Stimulated activated CD4-positive, alpha-beta T cell treated with anti-CD3 and anti-CD28 coated beads, Interleukin-1b, Interleukin-23, amount 100 ng/mL, for 1 hour (primary cell): ENCODE data around the gene PXK.

Experiments used
- DNase-seq, 2 donors: peaks; one replicate each; pipeline ENCODE4 v3.0.0-alpha.2; 2020; ENCODE audit warnings: low read depth in 2 of 2

The PXK gene

DNA sequence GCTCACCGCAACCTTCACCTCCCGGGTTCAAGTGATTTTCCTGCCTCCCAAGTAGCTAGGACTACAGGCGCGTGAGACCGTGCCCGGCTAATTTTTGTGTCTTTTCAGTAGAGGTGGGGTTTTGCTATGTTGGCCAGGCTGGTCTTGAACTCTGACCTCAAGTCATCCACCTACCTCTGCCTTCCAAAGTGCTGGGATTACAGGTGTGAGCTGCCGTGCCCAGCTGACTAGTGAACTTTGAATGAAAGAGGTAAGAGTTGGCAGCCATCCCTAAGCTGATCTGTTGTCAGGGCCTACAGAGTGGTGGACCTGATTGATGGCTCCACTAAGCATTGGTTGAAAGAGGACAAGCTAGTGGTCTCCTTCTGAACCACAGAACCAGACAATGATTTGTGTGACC, 15.3 kb downstream of the PXK start:
- no peak for DNase-seq

DNA sequence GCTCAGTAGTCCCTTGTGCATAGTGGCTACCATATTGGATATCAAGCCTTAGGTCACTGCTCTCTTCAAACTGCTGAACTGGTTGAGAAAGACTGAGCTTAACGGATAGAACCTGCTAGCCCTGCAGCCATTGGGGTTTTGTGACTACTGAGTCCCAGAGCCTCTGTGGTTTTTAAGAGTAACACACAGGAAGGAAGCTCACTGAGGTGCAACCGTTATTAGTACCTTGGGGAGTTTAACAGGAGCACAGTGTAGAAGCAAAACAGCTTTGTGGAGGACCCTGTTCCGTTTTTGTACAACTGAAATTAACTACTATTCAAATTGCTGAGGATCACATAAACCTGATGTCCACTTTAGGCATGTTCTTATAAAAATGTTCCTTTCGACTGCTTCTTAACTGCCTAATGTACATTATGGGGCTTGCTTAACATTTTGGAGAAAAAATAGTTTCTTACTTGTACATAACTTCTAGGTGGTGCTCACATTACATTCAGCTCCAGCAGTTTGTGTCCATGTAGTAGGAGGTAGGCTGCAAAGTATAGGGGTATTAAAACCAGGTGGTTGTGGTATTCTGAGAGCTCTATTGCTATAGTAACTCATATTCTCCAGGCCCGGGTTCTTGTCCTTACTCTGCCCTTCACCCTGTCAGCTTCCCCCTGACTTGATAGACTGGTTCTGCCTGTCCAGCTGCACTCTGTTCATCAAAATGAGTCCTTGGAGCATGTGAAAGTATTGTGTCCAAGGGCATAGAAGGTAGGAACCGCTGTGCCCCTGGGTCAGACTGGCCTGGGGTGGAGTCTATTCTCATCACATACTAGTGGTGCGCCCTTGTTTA, 17.3 kb downstream of the PXK start:
- no peak for DNase-seq

DNA sequence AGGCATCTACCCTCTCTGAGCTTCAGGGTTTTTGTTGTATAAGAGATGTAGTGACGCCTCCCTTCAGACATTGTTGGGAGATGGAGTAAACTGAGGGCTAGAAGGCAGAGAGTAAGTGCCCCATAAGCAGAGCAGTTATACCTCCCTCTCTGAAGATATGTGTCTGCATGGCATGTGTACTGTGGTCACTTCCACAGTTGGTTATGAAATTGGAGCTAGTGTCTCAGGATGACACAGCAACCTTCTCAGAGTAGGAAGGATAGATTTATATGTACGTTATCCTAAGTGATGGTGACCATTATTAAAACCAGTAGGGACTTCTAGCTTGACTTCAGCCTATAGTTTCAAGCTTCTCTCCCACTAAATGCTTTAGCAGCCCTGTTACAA, 17.9 kb downstream of the PXK start:
- DNase-seq, result no peak

DNA sequence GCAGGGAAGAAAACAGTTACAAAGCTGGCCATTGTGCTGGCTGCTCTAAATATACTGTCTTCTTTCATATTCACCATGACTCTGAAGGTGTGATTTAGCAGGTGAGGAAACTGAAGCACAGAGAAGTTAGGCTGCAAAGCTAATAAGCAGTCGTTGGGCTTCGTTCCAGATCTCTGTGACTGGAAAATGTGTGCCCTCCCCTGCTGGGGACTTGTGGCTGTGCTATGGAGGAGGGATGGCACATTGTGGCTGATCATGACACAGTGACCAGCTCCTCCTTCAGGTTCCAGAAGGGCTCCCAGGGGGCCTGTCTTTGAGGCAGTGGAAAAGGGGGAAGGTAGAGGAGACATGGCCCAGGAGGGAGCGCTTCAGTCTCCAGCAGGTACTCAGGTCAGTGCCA, 19.2 kb downstream of the PXK start:
- no peak for DNase-seq

DNA sequence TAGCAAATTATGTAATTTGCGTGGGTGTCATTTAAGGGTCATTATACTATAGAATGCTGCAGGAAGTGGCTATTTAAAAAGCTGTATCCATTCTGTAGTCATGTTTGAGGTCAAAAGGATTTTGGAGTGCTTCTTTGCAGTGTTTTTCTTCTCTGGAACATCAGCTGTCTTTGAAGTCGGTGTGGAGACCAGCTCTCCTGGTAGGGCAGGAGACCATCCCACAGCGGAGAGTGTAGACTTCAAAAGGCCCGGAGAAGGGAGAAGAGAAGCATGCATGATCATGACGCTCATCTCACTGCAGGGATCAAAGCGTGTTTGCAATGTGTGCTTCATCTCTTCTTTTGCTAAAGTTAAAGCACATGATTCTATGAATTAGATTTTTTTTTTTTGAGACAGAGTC, 19.9 kb downstream of the PXK start:
- DNase-seq, result no peak

DNA sequence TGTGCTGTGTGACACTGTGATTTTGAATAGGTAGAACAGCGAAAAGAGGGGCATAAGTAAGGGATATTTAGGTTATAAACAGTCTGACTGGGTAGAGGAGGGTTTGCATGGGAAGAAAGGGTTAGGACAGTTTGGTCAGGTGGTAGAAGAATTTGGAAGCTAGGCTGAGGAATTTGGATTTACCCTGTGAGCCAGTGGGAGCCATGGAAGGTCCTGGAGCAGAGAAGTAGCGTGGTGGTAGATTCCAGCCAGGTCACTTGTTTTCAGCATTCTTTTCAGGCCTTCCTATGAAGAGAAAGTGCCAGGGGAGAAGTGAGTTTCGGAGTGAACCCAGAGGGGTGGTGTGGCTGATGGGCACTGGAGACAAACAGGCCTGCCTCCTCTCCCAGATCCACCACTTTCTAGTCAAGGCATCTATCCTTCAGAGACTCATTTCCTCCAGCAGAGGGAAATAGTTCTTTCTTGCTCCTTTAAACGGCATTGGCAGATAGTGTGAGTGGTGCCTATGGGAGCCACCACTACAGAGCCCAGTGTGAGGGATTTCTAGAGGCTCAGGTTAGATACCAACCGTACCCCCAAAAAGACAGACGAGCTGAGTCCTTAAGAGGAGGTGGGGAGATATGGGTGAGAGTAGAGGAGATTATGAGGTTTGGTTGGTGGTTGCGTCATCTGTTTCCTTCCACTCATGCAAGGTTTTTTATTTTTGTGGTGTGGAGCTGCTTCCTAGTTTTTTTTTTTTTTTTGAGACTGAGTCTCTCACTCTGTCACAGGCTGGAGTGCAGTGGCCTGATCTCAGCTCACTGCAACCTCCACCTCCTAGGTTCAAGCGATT, 21.2 kb downstream of the PXK start:
- no peak for DNase-seq

DNA sequence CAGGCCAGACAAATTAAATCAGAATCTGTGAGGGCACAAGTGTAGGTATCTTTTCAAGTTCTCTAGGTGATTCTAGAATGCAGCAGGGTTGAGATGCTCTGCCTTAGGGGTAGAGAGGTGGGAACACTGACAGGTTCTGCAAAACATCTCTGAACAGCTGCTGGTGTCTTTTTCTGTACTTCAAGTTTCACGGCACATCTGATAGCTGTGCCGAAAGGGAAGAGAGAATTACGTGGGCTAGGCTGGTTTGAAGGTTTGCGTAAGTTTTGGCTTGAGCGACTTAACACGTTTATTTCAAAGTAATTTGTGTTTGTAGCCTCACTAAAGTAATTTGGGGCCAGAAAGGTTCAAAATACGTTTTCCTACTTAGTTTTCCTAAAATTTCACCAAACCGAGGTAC, 22.5 kb downstream of the PXK start:
- DNase-seq, result no peak

DNA sequence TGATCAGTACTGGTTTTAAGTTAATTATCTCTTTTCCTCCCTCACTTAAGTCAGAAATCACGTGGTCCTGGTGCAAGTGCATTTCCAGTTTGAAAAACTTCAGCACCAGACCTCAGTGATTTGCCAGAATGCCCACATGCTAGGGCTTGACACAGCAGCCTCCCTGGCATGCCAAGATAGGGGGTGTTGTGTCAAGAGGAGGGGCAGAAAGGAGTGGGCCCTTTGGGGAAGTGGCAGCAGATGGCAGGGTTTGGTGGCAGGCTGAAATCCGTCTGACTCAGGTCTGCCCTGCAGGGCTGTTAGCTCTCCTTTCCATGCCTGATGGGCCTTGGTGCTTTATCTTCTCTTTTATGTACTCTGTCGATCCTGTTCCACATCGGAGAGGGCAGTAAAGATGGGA, 23.4 kb downstream of the PXK start:
- DNase-seq, result no peak

DNA sequence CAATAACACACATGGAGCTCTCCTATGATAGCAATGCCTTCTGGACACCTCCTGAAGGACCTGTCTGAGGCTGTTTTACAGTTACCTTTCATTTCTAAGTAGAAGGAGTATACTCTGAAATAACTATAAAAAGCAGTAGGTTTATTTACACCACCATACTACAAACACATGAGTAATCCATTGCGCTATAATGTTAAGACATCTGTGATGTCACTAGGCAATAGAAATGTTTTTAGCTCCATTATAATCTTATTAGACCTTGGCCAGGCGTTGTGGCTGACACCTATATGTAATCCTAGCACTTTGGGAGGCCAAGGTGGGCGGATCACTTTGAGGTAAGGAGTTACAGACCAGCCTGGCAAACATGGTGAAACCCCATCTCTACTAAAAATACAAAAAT, 24.7 kb downstream of the PXK start:
- no peak for DNase-seq

DNA sequence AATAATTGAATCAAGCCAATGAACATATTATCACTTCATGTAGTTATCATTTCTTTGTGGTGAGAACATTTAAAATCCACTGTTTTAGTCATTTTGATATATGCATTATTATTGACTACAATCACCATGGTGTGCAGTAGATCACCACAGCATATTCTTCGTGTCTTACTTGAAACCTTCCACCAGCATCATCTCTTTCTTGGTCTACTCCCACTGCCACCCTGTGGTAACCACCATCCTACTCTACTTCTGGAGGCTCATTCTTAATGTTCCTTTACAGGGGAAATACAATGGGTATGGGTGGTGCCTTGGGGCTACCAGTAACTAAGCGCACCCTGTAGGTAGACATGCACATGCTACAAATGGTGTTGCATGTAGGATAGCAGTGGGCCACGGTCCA, 25.4 kb downstream of the PXK start:
- no peak for DNase-seq

DNA sequence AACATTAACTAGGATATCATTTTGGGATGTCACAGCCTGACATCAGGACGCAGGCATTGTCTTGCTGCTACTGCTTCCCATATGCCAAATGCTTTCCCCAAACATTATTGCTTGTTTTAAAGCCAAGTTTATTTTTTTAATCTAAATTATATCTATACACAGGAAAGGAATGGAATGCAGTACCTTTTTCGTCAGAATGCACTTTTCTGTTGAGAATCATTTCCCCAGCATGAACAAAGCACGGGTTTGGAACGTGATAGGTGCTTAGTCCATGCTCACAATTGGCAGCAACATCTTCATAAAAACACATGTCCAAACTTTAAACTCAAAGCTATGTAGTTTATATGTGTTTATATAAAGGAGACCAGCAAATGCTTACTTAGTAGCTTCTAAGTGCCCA, 26.1 kb downstream of the PXK start:
- DNase-seq, result no peak

DNA sequence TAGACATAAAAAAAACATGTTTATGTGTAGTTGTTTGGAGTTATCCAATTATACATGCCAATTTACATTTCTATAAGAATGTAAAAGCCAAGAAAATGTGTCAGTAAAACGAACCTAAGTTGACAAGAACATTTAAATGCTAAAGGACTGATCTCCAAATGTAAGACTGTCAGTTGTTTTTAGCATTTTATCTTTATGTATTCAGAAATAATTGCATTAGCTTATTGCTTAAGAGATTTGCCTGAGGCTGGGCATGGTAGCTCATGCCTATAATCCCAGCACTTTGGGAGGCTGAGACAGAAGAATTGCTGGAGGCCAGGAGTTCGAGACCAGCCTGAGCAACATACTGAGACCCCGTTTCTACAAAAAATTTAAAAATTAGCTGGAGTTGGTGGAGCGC, 26.9 kb downstream of the PXK start:
- no peak for DNase-seq

DNA sequence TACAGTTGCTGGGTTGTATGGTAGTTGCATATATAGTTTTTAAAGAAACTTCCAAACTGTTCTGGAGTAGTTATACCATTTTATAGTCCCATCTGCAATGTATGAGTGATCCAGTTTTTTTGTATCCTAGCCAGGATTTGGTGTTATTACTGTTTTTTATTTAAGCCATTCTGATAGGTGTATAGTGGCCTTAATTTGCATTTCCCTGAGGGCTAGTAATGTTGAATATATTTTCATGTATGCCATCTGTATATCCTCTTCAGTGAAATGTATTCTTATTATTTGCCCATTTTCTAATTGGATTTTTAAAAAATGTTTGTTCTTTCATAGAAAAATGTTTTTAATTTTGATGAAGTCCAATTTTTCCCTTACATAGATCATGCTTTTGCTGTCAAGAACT, 29.2 kb downstream of the PXK start:
- no peak for DNase-seq

DNA sequence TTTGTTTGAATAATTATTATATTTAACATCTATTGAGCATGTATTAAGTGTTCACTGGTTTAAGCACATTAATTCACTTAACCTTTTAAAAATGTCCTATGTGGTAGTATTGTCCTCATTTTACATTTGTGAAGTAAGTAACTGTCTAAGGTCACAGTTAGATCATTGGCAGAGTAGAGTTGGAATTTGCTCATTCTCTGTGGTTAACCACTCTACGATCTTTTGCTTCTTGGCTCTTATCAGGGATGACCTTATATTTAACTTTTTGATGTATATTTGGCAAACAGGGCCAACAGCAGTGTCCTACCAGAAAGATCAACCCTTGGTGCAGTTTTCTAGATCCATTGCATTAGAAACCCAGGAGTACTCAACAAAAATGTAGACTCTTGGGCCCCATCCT, 34.0 kb downstream of the PXK start:
- no peak for DNase-seq

DNA sequence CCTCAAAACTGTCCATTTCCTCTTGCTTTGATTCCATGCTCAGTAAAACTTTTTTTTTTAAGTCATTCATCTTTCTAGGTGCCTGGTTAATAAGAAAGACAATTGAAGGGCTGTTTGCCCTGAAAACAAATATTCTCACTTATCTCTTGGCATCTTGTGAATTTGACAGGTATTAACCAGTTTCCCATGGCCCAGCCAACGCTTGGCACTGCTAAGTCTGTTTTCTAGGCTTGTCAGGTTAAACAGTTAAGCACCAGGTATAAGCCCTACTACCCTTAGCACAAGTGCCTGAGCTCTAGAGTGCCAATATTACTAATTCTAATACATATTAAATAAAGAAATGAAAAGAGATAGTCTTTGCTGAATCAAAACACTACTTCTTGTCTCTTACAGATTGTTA, 36.3 kb downstream of the PXK start:
- DNase-seq, result no peak

DNA sequence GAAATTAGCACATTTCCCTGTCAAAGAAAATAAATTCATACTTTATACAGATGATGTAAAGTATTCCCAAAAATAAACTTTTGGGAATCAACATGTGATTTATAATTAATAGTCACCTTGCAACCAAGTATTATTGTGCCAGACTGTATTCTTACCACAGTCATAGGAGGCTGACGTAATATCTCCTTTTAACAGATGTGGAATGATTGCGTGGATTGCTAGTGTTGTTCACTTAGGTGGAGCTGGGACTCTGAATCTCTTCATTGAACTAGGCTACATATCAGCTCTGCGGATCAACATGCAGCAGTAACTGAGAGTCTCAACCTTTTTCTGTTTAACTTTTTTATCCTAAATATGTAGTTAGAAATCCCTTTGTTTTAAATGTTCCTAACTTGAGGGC, 37.2 kb downstream of the PXK start:
- DNase-seq, result no peak

DNA sequence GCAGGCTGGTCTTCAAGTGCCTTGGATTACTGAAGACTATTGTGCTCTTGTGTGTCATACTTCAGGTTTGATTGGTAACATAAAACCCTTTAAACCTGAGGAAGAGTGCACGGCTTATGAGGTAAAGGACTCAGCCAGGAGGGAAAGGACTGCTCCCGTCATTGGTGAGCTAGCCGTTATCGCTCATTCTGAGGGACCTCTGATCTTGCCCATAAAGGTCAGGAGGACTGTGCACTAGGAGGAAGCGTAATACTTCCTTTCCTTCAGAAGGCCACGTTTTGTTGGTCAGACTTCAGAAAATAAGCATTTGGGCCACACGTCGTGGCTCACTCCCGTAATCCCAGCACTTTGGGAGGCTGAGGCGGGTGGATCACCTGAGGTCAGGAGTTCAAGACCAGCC, 37.7 kb downstream of the PXK start:
- DNase-seq, result no peak

DNA sequence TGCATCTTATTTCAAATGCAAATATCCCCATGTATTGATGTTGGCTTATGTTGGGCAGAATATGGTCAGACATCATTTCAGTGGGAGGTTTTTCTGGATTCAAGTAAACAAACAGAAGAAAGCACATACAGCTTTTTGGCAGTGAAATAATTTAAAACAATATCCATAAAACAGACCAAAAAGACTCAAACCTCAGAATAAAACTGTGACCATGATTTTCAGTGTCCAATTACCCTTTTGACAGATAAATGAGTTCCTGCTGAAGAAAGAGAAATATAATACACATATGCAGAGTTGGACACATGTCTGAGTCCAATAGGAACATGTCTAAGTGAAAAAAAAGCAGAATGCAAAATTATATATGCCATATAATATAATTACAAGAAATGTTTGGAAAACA, 39.1 kb downstream of the PXK start:
- DNase-seq, result no peak

DNA sequence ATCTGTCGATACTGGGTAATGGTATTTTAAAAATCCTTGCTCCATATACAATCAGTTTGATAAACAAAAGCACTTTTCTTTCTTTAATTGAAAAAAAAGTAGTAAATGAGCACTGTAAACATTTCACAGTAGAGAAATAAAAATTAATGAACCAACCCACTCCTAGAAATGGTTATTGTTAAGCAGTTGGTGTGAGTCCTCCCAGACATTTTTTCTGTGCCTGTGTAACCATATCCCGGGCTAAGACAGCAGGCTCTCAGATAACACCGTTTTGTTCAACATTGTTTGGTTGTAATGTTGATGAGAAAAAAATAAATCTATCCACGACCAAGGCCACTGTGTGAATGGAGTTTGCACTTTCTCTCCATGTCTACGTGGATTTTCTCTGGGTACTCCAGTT, 42.6 kb downstream of the PXK start:
- DNase-seq, result no peak

DNA sequence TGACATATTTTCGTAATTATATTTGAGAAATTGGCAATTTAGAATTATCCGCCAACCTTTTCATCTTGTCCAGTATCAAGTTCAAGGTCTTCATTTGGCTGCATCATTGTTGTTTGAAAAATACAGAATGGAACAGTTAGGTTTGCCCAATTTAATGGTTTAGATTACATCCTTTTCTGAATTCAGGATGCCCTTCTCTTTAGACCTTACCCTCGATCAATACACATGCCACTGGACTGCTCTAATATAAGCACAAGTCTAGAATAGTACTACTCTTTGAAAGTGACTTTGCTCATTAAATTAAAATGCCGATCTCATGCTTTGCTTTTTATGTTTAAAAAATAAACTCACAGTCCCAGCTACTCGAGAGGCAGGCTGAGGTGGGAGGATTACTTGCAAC, 44.5 kb downstream of the PXK start:
- DNase-seq, result no peak

DNA sequence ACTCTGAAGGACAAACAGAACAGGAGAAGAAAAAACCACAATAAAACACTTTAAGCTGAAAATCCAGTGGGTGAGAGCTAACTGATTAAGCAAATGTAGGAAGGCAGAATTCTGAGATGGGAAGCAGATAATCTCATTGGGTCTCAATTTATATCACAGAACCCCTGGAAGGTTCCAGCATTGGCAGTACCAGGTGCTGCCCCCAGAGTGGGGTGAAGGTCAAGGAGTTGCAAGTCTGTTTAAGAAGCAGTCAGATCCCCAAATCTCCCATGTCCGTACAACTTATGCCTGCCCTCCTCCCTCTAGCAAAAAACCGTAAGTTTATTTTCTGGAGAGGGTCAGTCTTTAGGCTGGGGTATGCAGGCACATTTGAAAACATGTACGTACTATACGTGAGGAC, 45.1 kb downstream of the PXK start:
- no peak for DNase-seq

DNA sequence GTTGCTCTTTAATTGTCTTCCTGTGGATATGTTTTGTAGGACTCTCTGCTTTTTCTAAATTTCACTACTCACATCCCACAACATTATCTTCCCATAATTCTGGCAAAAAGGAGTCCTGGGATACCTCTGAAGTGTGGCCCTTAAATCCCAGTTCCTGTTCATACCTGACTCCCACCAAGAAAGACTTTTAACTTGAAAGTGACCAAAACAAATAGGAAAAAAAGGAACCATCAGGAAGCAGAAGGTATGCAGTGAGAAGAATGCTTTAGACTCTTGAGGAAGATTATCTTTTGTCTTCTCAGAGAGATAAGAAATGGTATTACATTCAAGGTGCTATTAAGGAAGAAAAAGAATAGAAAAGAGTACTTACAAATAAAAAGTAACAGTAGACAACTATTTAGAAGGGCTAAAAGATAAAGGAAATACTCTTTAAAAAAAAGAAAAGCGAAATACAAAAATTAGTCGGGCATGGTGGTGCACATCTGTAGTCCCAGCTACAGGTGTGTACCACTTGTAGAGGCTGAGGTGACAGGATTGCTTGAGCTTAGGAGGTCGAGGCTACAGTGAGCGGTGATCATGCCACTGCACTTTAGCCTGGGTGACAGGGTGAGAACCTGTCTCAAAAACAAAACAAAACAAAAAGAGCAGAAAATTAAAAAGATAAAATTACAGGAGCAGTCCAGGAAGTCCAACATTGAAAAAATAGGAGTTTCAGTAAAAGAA, 46.8 kb downstream of the PXK start:
- DNase-seq, result no peak

DNA sequence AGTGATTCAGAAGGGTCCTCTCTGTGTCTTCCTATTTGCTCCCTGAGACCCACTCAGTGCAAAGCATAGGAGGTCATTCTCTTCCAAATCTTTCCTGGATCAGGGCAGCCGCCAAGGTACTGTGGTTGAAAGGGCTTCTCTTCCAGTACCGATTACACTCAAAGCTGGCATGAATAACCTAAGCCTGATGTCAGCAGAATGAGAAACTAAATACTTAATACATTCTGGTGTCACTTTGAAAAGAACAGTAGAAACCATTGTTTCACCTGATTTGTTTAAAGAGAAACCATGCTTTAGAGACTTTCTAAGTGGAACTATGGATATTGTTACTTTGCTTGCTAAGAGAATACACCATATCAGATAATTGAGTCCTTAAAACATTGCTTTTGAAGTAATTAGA, 50.8 kb downstream of the PXK start:
- no peak for DNase-seq
